GM15510 (cell line): ENCODE measurements around the gene LGALS3BP.

Experiments
- POLR2A ChIP-seq: IDR thresholded peaks from 3 replicates; pipeline ENCODE4 v1.6.1; 2011; ENCODE audit warnings: borderline replicate concordance; ENCODE audit not compliant: insufficient read length; ENCODE audit errors: extremely low read depth

The LGALS3BP gene

DNA sequence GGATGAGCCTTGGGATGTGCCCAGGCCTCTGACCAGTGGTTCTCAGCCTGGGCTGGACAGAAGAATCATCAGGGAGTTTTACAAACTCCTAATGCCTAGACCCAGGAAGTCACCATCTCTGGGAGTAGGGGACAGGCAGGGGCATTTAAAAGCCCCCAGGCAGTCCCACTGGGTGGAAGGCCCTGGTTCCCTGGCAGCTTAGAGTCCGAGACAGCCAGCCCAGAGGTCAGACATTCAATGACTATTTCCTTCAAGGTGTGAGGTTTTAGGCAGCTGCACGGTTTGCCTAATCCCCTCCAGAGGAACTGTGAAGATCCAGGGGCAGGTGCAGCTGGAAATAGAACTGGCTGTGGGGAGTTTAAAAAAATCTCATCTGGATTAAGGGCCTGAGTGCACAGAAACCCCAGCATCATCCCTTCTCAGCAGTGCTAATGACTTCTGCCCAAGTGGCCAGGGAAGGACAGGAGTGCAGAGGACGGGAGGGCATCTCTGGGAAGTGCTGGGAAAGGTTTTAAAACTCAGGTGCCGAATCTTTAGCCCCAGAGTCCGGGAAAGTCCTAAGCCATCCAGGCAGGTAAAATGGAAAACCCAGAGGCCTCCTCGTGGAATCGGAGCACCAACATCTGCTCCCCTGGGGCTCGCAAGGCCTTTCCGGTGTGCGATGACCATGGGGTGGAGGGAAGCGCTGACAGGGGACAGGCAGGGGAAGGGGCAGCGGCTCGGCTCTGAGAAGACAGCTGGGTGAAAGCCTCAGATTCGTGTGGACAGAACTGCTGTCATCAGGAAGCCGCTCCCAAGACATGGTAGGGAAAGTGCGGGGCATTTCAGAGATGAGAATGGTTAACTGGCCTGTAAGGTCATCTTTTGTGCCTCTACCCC lies 1.5 kb upstream of the LGALS3BP start:
- no peak for TF ChIP-seq POLR2A

DNA sequence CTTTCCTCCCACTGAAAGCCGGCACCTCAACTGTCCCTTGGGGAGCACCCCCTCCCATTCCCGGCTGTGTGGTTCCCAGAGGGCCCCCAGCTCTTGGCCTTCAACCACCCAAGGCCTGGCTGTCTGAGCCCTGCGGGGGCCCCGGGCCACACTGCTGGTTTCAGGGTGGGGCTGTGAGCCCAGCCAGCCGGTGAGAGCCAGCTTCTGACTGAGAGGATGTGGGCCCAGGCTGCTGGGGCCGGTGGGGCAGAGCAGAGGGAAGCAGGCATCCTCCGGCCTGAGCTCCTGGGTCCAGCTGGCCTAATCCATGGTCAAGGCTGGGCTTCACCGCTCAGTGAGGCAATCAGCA lies 875 bp upstream of the LGALS3BP start:
- no peak for TF ChIP-seq POLR2A

DNA sequence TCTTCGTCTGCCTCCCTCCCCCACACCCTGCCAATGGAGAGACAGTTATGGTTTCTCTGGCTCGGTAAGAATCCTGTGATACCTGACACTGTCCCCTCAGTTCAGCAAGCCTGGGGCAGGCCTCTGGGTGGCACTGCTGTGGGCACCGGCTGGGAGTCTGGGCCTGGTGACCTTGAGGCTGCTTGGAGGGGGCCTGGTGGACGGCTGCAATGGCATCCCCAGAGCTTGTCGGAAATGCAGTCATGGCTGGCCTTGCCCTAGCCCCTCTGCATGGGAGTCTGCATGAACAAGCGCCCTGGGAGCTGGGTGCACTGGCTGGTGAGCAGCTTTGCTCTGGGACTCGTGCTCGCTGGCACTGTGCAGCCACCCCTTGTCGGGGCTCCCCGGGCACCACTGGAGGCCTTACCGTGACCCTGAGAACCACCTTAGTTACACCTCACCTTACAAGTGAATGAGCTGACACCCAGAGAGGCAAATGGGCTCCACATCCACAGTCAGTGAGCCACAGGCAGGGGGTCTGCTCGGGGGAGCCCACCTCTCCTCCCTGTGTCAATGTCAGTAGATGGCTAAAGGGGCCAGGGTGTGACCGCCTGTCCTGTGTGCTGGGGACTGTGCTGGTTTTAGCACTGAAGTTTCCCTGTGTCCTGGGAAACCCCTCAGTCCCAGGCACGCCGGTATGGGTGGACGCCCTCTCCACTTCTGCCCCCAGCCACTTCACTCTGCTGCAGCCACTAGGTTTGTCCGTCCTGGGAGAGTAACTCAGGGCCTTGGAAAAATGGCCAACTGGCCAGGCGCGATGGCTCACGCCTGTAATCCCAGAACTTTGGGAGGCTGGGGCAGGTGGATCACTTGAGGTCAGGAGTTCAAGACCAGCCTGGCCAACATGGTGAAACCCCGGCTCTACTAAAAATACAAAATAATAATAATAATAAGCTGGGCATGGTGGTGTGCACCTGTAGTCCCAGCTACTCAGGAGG lies 1.4 kb downstream of the LGALS3BP start:
- TF ChIP-seq POLR2A: no peak

DNA sequence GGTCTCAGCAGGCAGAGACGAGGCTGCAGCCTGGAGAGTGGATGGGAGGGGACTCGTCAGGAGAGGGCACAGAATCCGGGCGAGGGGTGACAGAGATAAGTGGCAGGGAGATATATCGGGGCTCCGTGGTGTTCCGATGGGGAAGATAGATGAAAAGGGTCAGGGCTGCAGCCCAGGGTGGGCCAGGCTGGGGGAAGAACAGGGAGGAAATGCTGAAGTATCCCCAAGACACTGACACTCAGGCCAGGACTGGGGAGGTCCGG lies 2.1 kb downstream of the LGALS3BP start:
- no peak for TF ChIP-seq POLR2A

DNA sequence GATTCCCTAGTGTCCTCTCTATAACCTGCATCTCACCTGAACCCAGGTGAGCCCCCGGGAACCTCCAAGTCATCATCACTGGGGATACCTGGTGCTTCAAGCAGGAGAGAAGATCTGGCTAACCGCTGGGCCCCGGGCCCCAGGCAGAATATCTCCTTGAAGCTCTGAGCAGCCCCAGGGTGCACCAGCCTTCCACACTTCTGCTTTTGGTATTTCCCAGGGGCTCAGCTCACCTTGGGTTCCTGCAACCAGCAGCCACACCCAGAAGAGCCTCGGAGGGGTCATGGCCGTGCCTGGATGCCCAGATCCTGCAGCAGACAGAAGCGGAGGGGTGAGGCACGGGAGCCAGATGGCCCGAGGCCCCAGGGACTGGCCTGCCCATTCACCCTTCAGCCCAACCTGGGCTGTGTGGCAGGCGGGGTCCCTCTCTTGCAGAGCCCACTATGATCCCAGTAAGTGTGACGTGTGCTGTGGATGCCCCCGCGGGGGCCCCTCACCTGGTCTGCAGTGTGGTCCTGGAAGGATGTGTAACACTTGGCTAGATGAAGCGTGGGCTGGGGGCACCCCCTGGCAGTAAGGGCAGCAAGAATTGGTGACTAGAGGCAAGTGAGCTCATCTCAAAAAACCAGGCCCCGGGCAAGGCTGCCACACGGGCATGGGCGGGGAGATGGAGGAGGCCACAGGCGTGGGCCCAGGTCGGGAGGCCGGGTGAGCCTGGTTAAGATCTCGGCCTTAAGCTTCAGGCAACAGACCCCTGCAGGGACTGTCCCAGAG lies 2.6 kb downstream of the LGALS3BP start:
- no peak for TF ChIP-seq POLR2A

DNA sequence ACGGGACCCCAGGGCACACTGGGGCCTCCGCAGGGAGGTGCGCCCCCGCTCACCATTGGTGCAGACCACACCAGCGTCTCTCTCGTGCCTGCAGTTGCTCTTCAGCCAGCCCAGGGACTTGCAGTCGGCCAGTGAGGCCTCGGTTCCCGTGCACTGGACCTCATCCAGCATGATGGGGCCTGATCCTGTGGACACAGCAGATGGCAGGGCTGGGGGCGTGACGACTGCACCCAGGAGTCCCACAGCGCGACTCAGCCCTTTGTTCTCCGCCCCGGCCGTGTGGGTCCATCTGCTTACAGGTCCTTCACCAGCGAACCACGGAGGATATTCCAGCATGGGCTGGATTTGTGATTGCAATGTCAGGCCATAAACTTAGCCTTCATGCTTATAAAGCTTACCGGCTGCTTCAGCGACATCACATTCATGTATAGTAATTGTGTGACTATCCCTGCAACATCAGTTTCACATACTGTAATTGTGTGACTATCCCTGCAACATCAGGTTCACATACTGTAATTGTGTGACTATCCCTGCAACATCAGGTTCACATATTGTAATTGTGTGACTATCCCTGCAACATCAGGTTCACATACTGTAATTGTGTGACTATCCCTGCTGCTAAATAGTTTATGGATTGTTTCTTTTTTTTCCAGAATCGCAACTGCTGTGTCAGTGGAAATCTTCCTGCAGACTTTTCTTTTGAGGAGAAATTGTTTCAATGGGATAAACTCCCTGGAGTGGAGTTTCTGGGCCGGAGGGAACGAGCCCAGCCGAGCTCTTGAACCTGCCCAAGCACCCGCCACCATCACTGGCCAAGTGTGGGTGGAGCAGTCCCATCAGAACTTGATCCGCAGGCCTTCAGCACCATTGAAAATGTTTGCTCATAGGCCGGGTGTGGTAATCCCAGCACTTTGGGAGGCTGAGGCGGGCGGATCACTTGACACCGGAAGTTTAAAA lies 4.8 kb downstream of the LGALS3BP start:
- no peak for TF ChIP-seq POLR2A

DNA sequence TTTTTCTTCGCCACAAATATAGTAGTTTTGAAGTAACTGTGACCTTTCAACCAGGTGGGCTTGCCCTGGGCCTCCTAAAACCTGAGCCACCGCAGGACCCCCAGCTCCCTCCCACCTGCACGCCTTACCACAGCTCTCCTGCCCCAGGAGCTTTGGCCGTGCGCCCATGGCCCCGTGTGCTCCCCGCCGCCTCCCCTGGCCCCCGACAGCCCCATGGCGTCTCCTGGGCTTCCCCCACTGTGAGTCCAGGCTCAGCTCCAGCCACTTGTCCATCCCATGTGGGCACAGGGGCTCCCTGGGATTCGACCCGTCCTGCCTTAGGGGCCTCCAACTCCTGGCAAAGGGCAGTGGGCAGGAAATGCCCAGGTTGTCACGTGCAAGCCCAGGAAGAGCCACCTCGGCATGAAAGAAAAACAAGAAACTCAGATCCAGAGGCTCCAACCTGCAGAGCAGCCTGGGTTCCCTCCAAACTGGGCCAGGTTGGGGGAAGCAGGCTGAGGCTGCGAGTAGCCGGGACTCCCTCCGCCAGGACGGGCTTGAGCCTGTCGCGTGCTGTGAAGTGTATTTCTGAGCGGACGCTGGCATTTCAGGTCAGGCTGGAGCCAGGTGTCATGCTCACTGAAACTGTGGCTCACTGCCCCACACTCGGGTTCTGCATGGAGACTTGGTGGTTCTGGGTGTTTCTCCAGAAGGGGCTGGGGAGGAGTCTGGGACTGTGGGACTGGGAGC lies 5.8 kb downstream of the LGALS3BP start:
- TF ChIP-seq POLR2A: no peak

DNA sequence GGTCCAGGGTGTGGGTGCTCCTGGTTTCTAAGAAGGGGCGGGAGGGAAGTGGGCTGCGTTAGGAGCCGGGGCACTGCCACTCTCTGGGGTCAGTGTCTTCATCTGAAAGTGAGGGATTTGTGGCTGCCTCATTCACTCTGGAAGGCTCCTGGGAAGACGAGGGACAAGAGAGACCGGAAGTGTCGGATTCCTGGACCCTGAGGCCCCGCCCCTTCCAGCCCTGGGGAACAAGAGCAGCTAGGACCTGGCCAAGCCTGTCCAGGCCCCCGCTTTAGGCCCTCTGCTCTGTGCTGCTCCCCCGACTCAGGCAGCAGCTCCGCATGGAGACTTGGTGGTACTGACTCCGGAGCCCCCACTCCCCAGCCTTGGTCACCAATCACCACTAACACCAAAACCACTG lies 6.5 kb downstream of the LGALS3BP start:
- no peak for TF ChIP-seq POLR2A

DNA sequence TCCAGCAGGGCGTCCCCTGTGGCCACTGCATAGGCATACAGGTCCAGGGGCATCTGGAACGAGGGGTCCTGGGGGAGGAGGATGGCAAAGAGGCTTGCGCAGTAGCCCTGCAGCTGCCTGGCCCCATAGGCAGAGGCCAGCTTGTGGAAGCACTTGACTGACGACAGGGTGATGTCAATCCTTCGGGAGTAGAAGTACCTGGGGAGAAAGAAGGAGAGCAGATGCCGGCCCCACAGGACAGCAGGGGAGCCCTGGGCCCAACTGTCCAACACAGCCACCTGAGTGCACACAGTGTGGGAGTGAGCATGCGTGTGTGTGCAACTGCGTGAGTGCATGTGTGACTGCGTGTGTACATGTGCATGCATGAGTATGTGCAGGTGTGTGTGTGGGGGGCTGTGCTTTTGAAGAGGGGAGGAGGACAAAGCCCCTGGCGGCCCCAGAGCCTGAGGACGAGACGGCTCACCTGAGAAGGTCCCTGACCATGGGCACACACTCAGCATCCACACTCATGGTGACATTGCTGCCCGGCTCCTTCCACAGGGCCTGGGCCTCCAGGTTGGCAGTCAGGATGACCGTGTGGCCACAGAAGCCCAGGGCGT lies 7.1 kb downstream of the LGALS3BP start:
- no peak for TF ChIP-seq POLR2A

DNA sequence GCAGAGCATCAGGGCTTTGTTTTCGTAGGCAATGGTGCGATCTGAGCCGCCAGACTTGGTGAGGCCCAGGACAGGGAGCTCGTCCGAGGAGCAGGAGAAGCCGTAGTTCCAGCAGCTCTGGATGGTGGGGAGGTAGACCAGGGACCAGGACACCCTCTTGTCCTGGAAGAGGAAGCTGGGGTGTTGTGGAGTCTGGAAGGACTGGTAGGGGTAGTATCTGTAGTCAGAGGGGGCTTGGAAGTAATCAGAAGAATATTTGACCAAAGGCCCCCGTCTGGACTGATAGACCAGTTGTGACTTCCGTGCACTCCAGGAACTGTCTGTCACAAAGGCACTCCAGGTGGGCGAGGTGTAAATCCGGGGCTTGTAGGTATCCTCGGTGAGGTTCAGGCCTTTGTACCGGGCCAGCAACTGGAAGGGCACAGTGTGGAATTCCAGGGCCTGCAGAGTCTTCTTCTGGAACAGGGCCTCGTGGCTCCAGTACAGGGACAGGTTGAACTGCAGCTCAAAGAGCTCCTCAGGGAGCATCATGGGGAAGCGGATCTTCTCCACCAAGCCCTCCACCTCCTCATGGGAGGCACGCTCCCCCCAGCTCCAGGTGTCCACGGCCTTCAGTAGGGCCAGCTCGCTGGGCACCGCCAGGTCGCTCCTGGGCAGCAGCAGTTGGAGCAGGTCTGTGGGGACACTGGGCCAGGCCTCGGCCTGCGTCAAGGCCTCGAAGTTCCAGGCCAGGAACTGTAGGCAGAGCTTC lies 7.8 kb downstream of the LGALS3BP start:
- TF ChIP-seq POLR2A: no peak

DNA sequence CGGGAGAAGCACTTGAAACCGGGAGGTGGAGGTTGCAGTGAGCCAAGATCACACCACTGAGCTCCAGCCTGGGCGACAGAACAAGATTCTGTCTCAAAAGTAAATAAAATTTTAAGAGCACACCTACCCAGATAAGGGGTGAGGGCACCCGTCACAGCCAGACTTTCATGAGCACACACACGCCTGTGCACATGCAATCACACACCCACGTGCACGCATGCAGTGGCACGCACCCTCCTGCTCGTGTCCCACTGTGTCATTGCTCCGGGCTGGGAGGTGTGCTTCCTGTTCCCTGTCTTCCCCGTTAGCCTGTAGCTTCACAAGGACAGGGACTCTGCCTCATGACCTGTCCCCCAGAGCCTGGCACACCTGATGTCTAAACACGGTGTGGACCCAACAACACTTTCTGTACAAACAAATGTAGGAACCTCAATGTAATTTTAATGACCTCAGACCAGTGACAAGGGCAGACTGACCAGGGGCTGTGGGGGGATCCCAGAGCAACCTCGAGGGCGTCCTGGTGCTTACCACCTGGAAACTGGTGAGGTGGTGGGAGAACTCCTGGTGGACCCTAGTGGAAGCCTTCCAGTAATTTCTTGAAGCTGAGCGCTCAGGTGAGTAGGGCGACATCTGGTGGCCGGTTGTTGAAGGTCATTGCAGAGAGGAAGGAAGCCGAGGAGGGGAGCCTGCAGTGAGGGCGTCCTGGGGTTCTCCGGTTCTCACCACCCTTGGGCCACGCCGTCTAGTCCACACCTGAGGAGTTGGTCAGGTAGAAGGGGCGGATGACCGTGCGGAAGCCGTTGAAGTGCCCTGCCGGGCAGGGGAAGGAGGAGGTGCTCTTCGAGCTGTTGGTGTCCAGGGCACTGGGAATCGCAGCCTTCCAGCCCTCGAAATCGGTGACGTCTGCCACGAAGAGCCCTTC lies 8.6 kb downstream of the LGALS3BP start:
- TF ChIP-seq POLR2A: no peak

DNA sequence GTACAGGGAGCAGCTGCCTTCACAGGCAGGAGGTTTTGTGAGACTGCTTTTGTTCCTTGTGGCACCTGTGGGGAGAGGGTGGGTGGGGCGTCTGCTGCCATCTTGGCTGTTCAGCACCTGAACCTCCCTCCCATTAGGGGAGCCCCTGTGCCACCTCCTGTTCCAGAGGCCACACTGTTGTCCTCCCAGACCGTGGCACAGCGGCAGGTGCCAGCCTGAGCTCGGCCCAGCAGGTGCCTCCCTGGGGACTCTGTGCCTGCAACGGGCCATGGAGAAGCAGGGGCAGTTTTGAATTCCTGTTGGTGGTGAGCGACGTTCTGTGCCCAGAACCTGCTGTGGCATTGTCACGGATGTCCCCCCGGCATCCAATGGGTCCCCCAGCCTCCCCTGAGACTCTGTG lies 9.9 kb downstream of the LGALS3BP start:
- TF ChIP-seq POLR2A: no peak

DNA sequence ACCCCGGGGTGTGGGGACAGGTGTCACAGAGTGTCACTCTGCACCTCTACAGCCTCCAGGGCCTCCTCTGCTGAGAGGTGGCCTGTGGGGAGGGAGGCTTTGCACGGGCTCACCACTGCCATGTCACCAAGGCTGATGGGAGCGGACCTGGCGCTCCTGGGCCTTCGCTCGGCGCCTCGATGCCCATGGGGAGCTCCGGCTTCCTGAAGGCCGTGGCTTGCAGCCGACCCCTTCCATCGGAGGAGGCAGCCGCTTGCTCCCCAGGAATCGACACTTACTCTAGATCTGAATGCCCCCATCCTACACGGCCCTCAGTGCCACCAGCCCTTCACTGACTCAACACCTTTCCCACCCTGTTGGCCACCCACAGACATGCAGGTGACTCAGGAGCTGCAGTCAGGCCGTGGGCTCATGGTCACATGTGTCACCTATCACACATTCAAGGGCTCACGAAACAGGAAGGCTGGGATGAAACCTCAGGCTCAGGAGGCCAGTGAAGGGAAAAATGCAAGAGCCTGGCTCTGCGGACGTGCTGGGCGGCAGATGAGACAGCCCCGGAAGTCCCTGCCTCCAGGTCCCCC lies 11.9 kb downstream of the LGALS3BP start:
- TF ChIP-seq POLR2A: no peak
